AG04450 (cell line): Measurements from ENCODE around the gene LRP1B. TPM values are rescaled to one million over a fixed set of nuclear protein-coding genes. Genes with fewer than 3 reads are reported as not detected.

Source experiments
- CTCF ChIA-PET: fragments of 300-600, 350-600 bp; formaldehyde crosslinking; extraction: SDS; loops from one replicate; lab custom pipeline; 2022; ENCODE audit warnings: antibody characterized with exemption, inconsistent platforms; lab: Charles Lee
- POLR2A ChIA-PET: fragments of 350-600 bp; formaldehyde crosslinking; extraction: SDS; loops from one replicate; lab custom pipeline; 2021; ENCODE audit warnings: antibody characterized with exemption, inconsistent platforms; lab: Yijun Ruan, JAX
- DNase-seq: peaks from one replicate; pipeline ENCODE4 v3.0.0-alpha.2; 2011; ENCODE audit warnings: low read depth, low spot score
- H3K27ac ChIP-seq: one replicate; pipeline ENCODE4 v1.5.1; 2012; ENCODE audit warnings: low read depth, low read length, control low read depth
- H3K27me3 ChIP-seq: one replicate; pipeline ENCODE4 v1.6.0; 2012; ENCODE audit warnings: low read length; ENCODE audit not compliant: control insufficient read depth, insufficient read depth
- H3K4me3 ChIP-seq: 2 replicates; pipeline ENCODE4 v1.5.1; 2011; ENCODE audit warnings: mild to moderate bottlenecking, low read depth, low read length, control low read depth
- H3K9me3 ChIP-seq: 2 replicates; pipeline ENCODE4 v1.5.1; 2012; ENCODE audit warnings: low read length; ENCODE audit not compliant: control insufficient read depth, insufficient read depth
- CTCF ChIP-seq: IDR thresholded peaks from 2 replicates; pipeline ENCODE4 v1.5.1; 2011; ENCODE audit warnings: low read depth, low read length, control low read depth, inconsistent platforms
- polyA plus RNA-seq: library from polyadenylated mRNA; depleted of rRNA; stranded (reverse); fragments of >200 nt; gene quantifications from 2 replicates; pipeline ENCODE4 v1.2.3, GENCODE V29; 2011

LRP1B gene
- polyA plus RNA-seq, 1 experiment = 0.15 TPM

GRCh38 chr2:140246957-140247356 is 1883.9 kb downstream of the LRP1B start:
- DNase-seq = no peak
- CTCF ChIA-PET = no interaction called here
- Histone ChIP-seq H3K27me3 (no peaks in the 10 kb centered on the region), H3K9me3 (no peaks in the 10 kb centered on the region), H3K4me3 (no peak overlapping the region), H3K27ac (no peak overlapping the region)
- POLR2A ChIA-PET = no interaction called here
- no peak for TF ChIP-seq CTCF

- POLR2A ChIA-PET = no interaction called here
- CTCF ChIA-PET = no interaction called here
- Histone ChIP-seq H3K27ac (no peak overlapping the region), H3K27me3 (no peaks in the 10 kb centered on the region), H3K4me3 (no peak overlapping the region), H3K9me3 (no peaks in the 10 kb centered on the region)
- no peak for DNase-seq
- no peak for TF ChIP-seq CTCF
Measured at GRCh38 chr2:140246058-140246457, 1884.8 kb downstream of the LRP1B start.

DNA sequence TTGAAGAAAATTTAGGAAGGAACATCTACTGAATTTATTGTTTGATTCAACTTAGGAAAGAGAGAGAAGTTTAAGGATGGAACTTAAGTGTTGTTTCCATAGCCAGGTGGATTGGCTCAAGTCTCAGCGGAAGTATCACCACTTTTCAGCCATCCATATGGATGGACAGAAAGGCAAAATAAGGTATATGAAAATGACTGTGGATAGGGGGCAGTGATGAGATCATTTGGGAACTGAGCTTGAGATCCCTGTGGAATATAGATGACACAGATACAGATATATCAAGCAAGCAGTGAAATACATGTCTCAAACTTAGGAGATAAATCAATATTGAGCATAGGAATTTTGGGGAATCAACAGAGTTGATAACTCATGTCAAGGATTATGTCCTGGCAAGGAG is 1887.9 kb downstream of the LRP1B start:
- no peak overlapping the region for H3K27ac ChIP-seq

DNA sequence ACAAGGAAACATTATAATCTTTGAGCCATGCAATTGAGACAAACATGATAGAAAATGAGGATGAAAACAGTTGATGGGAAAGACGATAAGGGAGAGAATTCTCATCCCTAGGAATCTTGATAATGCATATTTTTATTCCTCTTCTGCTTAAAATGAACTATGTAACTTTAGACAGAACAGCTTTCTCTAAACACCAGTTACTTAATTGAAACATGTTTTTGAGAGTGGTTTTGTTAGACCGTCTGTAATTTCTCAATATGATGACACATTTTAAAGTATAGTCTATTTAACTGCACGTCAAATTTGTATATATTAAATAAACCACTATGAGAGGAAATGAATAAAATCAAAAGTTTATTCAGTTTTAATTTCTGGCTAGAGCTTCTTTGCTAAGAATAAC is 1896.7 kb downstream of the LRP1B start:
- CTCF ChIA-PET = no interaction called here
- no peaks in the 10 kb centered on the region for H3K9me3 ChIP-seq
- H3K27me3 ChIP-seq = no peaks in the 10 kb centered on the region
- H3K27ac ChIP-seq = no peak overlapping the region
- TF ChIP-seq CTCF = no peak
- H3K4me3 ChIP-seq = no peak overlapping the region
- POLR2A ChIA-PET = no interaction called here
- no peak for DNase-seq

More for the DNA sequence above, 1887.9 kb downstream of the LRP1B start:
- 0 out of 2 replicates have a peak, but pooled peaks have one; percentile 7 for TF ChIP-seq CTCF
- no peaks in the 10 kb centered on the region for H3K9me3 ChIP-seq
- no peak overlapping the region for H3K4me3 ChIP-seq
- DNase-seq = no peak
- ChIA-PET CTCF (no interaction called here), POLR2A (no interaction called here)
- H3K27me3 ChIP-seq = no peaks in the 10 kb centered on the region

DNA sequence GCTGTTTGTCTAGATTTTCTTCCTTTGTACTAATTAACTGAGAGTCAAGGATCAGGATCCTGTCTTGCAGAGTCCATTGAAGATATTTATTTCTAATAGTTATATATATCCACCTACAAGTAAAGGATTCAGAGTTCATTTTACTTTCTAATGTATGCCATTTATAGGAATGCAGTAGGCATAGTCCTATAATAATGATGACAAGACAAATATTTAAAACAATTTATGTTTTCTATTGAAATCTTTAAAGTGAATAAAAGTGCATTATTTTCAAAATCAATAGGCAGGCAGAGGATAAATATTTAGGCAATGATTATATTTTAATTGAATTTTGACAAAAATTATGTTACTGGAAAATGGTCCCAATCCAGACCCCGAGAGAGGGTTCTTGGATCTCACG is 1919.9 kb downstream of the LRP1B start:
- ChIA-PET POLR2A (no interaction called here), CTCF (no interaction called here)
- Histone ChIP-seq H3K9me3 (no peaks in the 10 kb centered on the region), H3K27me3 (no peaks in the 10 kb centered on the region), H3K4me3 (no peak overlapping the region), H3K27ac (no peak overlapping the region)
- no peak for TF ChIP-seq CTCF
- no peak for DNase-seq
